GM12801 (cell line): Measurements from ENCODE around the gene FXYD2.

Source experiments
- TF ChIP-seq, protein P1 (sequence below): IDR thresholded peaks from one replicate; pipeline ENCODE4 v1.5.1; 2011; ENCODE audit warnings: control low read depth; ENCODE audit not compliant: insufficient read length; ENCODE audit errors: extremely low read depth

Gene FXYD2

DNA sequence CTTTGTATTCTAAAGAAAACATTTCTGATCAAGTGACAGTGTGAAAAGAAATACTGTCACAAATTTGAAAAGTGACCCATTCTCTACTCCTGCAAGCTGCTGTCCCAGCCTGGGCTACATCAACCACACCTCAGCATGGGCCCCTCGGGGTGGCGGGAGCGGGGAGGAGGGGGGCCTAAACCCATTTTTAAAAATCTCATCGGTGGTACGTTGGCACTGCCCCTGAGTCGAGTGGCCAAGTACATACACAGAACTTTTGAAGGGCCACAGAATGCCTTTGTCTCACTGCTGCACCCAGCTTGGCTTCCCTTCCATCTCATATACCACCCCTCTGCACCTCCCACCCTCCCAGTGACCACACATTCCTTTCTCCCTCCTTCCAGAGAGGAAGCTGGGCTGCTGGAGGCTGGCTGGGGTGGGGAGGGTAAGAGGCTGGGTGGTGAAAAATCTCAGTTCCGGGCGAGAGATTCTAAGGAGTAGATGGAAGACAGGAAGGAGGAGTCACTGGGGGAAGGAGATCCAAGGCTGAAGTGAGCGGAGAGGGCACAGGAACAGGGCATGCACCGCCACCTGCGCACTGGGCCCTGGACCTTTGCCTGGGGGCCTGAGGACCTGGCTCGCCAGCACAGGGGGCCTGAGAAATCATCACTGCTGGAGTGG, 30.8 kb upstream of the FXYD2 start:
- TF ChIP-seq, protein P1, sequence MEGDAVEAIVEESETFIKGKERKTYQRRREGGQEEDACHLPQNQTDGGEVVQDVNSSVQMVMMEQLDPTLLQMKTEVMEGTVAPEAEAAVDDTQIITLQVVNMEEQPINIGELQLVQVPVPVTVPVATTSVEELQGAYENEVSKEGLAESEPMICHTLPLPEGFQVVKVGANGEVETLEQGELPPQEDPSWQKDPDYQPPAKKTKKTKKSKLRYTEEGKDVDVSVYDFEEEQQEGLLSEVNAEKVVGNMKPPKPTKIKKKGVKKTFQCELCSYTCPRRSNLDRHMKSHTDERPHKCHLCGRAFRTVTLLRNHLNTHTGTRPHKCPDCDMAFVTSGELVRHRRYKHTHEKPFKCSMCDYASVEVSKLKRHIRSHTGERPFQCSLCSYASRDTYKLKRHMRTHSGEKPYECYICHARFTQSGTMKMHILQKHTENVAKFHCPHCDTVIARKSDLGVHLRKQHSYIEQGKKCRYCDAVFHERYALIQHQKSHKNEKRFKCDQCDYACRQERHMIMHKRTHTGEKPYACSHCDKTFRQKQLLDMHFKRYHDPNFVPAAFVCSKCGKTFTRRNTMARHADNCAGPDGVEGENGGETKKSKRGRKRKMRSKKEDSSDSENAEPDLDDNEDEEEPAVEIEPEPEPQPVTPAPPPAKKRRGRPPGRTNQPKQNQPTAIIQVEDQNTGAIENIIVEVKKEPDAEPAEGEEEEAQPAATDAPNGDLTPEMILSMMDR: no peak

DNA sequence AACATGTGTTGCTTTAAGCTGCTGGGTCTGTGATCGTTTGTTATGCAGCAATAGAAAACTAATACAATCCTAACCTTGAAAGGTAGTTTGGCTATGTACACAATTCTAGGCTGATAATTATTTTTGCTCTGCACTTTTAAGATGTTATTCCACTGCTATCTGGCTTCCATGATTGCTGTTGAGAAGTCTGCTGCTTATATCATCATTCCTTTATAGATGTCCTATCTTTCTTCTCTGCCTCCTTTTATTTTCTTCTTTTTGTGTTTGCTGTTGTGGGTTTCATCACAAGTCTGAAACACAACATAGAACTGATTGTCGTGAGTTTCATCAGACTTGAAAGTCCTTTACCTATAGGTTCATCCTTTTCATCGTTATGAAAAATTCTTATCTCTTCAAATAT, 27.8 kb upstream of the FXYD2 start:
- TF ChIP-seq, protein P1: no peak

DNA sequence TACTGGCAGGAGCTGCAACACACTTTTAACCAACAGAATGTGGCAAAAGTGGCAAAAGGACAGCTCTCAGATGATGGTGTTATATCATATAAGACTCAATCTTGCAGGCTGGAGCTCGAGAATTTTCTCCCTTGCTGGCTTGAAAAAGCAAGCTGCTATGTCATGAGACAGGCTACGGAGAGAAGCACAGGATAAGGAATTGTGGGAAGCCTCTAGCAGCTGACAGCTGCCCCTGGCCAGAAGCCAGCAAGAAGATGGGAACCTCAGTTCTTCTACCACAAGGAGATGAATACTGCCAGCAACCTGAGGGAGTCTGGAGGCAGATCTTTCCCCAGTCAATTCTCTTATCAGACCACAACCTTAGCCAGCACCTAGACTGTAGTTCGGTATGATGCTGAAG, 27.3 kb upstream of the FXYD2 start:
- TF ChIP-seq, protein P1: no peak

DNA sequence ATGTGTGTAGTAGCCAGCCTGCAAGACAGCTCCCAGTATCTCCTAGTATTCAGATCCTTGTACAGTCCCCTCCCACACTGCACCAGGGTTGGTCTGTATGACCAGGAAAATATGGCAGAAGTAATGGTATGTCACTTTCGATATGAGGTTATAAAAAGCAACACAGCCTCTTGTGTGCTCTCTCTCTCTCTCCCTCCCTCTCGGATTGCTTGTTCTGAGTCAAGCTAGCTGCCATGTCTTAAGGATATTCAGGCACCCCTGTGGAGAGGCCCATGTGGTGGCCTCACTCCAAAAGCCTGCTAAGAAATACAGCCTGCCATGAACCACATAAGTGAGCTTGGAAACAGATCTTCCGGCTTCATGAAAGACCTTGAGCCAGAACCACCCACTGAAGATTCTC, 26.6 kb upstream of the FXYD2 start:
- TF ChIP-seq, protein P1: no peak

DNA sequence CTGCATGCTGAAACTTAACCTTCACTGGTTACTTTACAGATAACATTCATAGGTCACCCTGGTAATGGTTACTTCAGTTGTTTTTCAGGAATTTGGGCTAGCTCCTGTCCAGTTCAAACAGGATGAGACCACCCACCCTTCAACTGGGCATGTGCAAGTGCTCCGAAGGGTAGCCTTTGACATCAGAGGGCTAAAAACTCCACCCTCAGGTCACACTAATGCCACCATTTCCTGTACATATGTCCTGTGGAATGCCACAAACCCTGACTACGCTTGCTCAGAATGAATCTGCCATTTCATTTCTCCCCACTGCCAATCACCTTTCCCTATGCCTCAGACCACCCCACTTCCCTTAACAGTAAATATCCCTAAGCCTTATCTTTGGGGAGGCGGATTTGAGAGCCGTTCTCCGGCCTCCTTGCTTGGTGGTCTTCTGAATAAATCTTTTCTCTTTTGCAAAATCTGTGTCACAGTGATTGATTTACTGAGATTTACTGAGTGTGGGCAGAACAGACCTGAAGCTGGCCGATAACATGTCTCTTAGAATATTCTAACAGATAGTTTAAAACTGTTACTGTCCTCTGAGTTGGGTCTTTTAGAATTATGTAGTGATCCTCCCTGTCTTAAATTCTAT, 25.4 kb upstream of the FXYD2 start:
- TF ChIP-seq, protein P1: no peak

DNA sequence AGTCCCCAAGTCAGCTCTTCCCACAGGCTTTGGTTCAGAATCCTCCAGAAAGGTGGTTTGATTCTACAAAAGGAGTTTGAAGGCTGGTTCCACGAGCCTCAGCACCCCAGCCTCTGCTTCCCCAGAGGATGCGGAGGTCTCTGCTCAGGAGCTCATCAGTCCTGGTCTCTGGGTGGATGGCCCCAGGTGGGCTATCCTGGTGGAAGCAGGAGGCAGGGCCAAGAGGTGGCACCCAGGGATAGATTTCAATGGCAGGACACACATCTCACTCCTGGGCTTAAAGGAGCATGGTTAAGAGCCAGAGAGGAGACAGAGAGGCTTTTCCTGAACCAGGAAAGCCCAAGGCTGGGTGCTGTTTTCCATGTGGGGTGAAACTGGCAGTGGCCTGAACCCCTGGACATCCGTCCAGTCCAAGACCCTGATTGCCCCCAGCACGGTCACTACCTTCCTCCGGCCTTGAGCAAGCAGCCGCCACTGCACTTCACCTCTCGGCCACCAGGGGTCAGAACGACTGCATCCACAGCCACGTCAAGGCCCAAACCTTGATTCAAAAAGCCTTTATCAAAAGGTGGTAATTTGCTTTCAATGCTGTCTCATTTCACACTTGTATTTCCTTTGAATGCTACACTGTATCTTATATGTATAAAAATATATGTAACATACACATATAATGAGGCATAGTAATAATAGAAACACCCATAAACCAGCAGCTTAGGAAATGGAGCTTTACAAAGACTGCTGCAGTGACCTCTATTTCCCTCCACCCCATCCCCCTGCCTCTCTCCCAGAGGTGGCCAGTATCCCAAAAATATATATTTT, 19.3 kb upstream of the FXYD2 start:
- TF ChIP-seq, protein P1: peak; percentile 61

DNA sequence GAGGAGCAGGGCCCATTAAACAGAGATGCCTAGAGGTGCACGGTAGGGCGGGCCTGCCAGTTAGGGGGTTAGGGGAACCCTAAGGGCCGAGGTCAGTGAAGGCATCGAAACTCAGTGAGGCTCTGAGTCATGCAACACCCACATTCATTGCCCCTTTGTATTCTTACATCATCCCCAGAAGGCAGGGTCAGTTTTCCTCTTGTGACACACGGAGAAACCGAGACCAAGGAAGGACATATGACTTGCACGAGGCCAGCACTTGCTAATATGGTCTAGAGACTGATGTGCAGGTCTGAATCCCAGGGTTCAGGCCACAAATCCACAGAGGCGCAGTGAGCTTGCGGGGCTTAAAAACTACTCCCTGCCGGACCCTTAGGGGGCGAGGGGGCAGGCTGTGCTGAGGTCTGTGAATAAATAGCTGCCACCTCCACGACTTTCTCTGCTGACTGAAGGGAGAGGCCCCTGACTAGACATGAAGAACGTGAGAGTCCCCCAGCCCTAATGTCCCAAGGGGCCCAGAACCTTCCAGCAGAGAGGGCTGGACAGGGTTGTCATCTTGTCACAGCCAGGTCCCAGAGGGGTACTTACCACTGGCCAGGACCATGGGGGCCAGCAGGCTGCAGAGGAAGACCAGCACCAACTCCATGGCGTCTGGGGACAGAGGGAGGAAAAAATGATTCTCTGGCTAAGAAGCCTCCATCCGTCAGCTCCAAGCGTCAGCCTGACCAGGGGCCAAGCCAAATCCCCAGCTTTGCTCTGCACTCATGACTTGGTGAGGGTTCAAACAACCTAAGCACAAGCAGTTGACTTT, 17.8 kb upstream of the FXYD2 start:
- TF ChIP-seq, protein P1: no peak
